Measurements from ENCODE around the gene NADSYN1. TPM values are rescaled to one million over a fixed set of nuclear protein-coding genes. Genes with fewer than 3 reads are reported as not detected.

NADSYN1 gene
- total RNA-seq, 1 experiment from 2014 or later: 91.3 TPM

GRCh38 chr11:71440021-71440755 lies 12.8 kb upstream of the NADSYN1 start:
- Histone ChIP-seq H3K4me1 (no peaks in the 10 kb centered on the region), H3K4me3 (ENCODE audit: low read depth, low read length) (no peak overlapping the region), H3K9me3 (no peaks in the 10 kb centered on the region), H3K36me3 (ENCODE audit: control insufficient read depth, insufficient read depth, low read length) (peaks cover 33% of the 10 kb centered on the region), H3K27me3 (replicated peaks; ENCODE audit: control insufficient read depth, insufficient read depth, low read length) (no peaks in the 10 kb centered on the region)
- no TSS peak for BruUV-seq (replicated peaks)
- peaks cover 78% of the 10 kb centered on the region for H3K36me3 Mint-ChIP-seq (ENCODE audit: insufficient read depth, unreplicated experiment)
- no peaks in the 10 kb centered on the region for H3K4me1 Mint-ChIP-seq (ENCODE audit: low read depth, unreplicated experiment)
- CTCF ChIA-PET: no interaction called here
- no peaks in the 10 kb centered on the region for H3K9me3 Mint-ChIP-seq (ENCODE audit: unreplicated experiment)
- intact Hi-C loops (cut with micrococcal nuclease; ENCODE audit: unreplicated experiment): no loop called here
- no peak overlapping the region for H3K27ac Mint-ChIP-seq (ENCODE audit: unreplicated experiment)
- H3K27me3 Mint-ChIP-seq (ENCODE audit: insufficient read depth, unreplicated experiment): no peaks in the 10 kb centered on the region
- POLR2A ChIA-PET: no interaction called here
- DNase-seq: no peak
- no peak for TF ChIP-seq CTCF (IDR thresholded peaks at IDR 0.05; ENCODE audit: insufficient read depth in 1 of 2, low read depth in 1 of 2, low read length in 1 of 2, severe bottlenecking in 1 of 2, unreplicated experiment in 1 of 2)
- H3K4me3 Mint-ChIP-seq (ENCODE audit: unreplicated experiment): no peak overlapping the region

GRCh38 chr11:71441251-71441650 lies 11.8 kb upstream of the NADSYN1 start:
- H3K36me3 Mint-ChIP-seq (ENCODE audit: insufficient read depth, unreplicated experiment): peaks cover 82% of the 10 kb centered on the region
- intact Hi-C loops (cut with micrococcal nuclease; ENCODE audit: unreplicated experiment): no loop called here
- H3K4me1 Mint-ChIP-seq (ENCODE audit: low read depth, unreplicated experiment): peaks cover 5% of the 10 kb centered on the region
- Histone ChIP-seq H3K4me3 (ENCODE audit: low read depth, low read length) (no peak overlapping the region), H3K4me1 (peaks cover 1% of the 10 kb centered on the region), H3K9me3 (no peaks in the 10 kb centered on the region), H3K27me3 (replicated peaks; ENCODE audit: control insufficient read depth, insufficient read depth, low read length) (no peaks in the 10 kb centered on the region), H3K36me3 (ENCODE audit: control insufficient read depth, insufficient read depth, low read length) (peaks cover 33% of the 10 kb centered on the region)
- TF ChIP-seq CTCF (IDR thresholded peaks at IDR 0.05; ENCODE audit: insufficient read depth in 1 of 2, low read depth in 1 of 2, low read length in 1 of 2, severe bottlenecking in 1 of 2, unreplicated experiment in 1 of 2): no peak
- no peaks in the 10 kb centered on the region for H3K9me3 Mint-ChIP-seq (ENCODE audit: unreplicated experiment)
- H3K27me3 Mint-ChIP-seq (ENCODE audit: insufficient read depth, unreplicated experiment): no peaks in the 10 kb centered on the region
- H3K27ac Mint-ChIP-seq (ENCODE audit: unreplicated experiment): no peak overlapping the region
- no TSS peak for BruUV-seq (replicated peaks)
- no peak for DNase-seq
- ChIA-PET CTCF (no interaction called here), POLR2A (no interaction called here)
- no peak overlapping the region for H3K4me3 Mint-ChIP-seq (ENCODE audit: unreplicated experiment)

GRCh38 chr11:71442123-71442522 lies 10.9 kb upstream of the NADSYN1 start:
- H3K4me3 ChIP-seq (ENCODE audit: low read depth, low read length): no peak overlapping the region
- Mint-ChIP-seq H3K27me3 (ENCODE audit: insufficient read depth, unreplicated experiment) (no peaks in the 10 kb centered on the region), H3K4me3 (ENCODE audit: unreplicated experiment) (no peak overlapping the region), H3K27ac (ENCODE audit: unreplicated experiment) (no peak overlapping the region), H3K9me3 (ENCODE audit: unreplicated experiment) (no peaks in the 10 kb centered on the region), H3K4me1 (ENCODE audit: low read depth, unreplicated experiment) (peaks cover 14% of the 10 kb centered on the region), H3K36me3 (ENCODE audit: insufficient read depth, unreplicated experiment) (peaks cover 85% of the 10 kb centered on the region)
- POLR2A ChIA-PET: no interaction called here
- H3K4me1 ChIP-seq: peaks cover 10% of the 10 kb centered on the region
- DNase-seq: no peak
- intact Hi-C loops (cut with micrococcal nuclease; ENCODE audit: unreplicated experiment): no loop called here
- H3K36me3 ChIP-seq (ENCODE audit: control insufficient read depth, insufficient read depth, low read length): peaks cover 35% of the 10 kb centered on the region
- no peaks in the 10 kb centered on the region for H3K9me3 ChIP-seq
- no peak for TF ChIP-seq CTCF (IDR thresholded peaks at IDR 0.05; ENCODE audit: insufficient read depth in 1 of 2, low read depth in 1 of 2, low read length in 1 of 2, severe bottlenecking in 1 of 2, unreplicated experiment in 1 of 2)
- CTCF ChIA-PET: no interaction called here
- BruUV-seq (replicated peaks): no TSS peak
- no peaks in the 10 kb centered on the region for H3K27me3 ChIP-seq (replicated peaks; ENCODE audit: control insufficient read depth, insufficient read depth, low read length)

Measured in Caco-2 (cell line).